ENCODE measurements around the gene COL4A2.

- TF ChIP-seq, protein P1, sequence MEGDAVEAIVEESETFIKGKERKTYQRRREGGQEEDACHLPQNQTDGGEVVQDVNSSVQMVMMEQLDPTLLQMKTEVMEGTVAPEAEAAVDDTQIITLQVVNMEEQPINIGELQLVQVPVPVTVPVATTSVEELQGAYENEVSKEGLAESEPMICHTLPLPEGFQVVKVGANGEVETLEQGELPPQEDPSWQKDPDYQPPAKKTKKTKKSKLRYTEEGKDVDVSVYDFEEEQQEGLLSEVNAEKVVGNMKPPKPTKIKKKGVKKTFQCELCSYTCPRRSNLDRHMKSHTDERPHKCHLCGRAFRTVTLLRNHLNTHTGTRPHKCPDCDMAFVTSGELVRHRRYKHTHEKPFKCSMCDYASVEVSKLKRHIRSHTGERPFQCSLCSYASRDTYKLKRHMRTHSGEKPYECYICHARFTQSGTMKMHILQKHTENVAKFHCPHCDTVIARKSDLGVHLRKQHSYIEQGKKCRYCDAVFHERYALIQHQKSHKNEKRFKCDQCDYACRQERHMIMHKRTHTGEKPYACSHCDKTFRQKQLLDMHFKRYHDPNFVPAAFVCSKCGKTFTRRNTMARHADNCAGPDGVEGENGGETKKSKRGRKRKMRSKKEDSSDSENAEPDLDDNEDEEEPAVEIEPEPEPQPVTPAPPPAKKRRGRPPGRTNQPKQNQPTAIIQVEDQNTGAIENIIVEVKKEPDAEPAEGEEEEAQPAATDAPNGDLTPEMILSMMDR (conservative IDR thresholded peaks at IDR 0.05; ENCODE audit: low read depth, low read length), result no peak
- no peak for TF ChIP-seq EZH2phosphoT487 (IDR thresholded peaks at IDR 0.05; ENCODE audit: borderline replicate concordance, low read length)
These were observed 106.1 kb downstream of the COL4A2 start for GRCh38 chr13:110413016-110413675.
